Stomach (tissue), 9 donors: ENCODE results near the gene CXCL6. TPM values are rescaled to one million over a fixed set of nuclear protein-coding genes. Genes with fewer than 3 reads are reported as not detected.

Experiments
- DNase-seq, 2 donors: peaks; one replicate each; pipeline versions ENCODE4 v3.0.0 to v3.0.0-alpha.2; 2013 to 2019
- H3K27ac ChIP-seq, 5 donors: fragments of 200-600 bp in 4 of 5; sonication (generic) in 4 of 5; one replicate each; pipeline ENCODE4 v1.5.1; 2013 to 2019; ENCODE audit warnings: mild to moderate bottlenecking in 1 of 5, moderate library complexity in 1 of 5
- H3K27me3 ChIP-seq, 3 donors: fragments of 200-600 bp; sonication (generic); one replicate each; pipeline ENCODE4 v1.5.1; 2017 to 2019; ENCODE audit warnings: mixed run types in 1 of 3
- H3K36me3 ChIP-seq, 4 donors: fragments of 200-600 bp; sonication (generic); 1 replicate in 3 of 4; 2 replicates in 1 of 4; pipeline ENCODE4 v1.5.1; 2016 to 2019
- H3K4me1 ChIP-seq, 4 donors: fragments of 200-600 bp; sonication (generic); one replicate each; pipeline ENCODE4 v1.5.1; 2016 to 2019
- H3K4me3 ChIP-seq, 4 donors: fragments of 200-600 bp; sonication (generic) in 3 of 4; one replicate each; pipeline ENCODE4 v1.5.1; 2016 to 2019; ENCODE audit warnings: mild to moderate bottlenecking in 1 of 4
- H3K9me3 ChIP-seq, 4 donors: fragments of 200-600 bp; sonication (generic); one replicate each; pipeline ENCODE4 v1.5.1; 2016 to 2019
- CTCF ChIP-seq, 7 experiments: fragments of 450-650 bp in 4 of 7; fragments of 200-600 bp in 3 of 7; sonication (generic) in 3 of 7; IDR thresholded peaks; one replicate each; pipeline ENCODE4 v1.5.1; 2016 to 2019; ENCODE audit warnings: antibody characterized with exemption in 7 of 7, control low read depth in 2 of 7, mild to moderate bottlenecking in 1 of 7
- EP300 ChIP-seq: sonication (generic); formaldehyde crosslinking; IDR thresholded peaks from one replicate; pipeline ENCODE4 v1.6.1; 2017; ENCODE audit warnings: antibody characterized with exemption
- POLR2A ChIP-seq, 4 donors: fragments of 450-650 bp; IDR thresholded peaks; one replicate each; pipeline ENCODE4 v1.6.1; 2016; ENCODE audit warnings: antibody characterized with exemption in 4 of 4, control low read depth in 2 of 4, mild to moderate bottlenecking in 1 of 4, moderate library complexity in 1 of 4
- POLR2AphosphoS5 ChIP-seq, 3 donors: sonication (generic); formaldehyde crosslinking; IDR thresholded peaks; one replicate each; pipeline ENCODE4 v1.6.1; 2016; ENCODE audit warnings: antibody characterized with exemption in 3 of 3
- WGBS, 5 donors: extraction: QIAGEN DNeasy Blood & Tissue Kit in 3 of 5; methylation state at CpG; one replicate each; pipeline versions ENCODE4 v1.1.5 to v1.1.7; 2013 to 2018; 5-methylcytosine and 5-hydroxymethylcytosine counted together
- intact Hi-C: fragments of 100-400 bp; cut with DNase I; formaldehyde crosslinking; loops from one replicate; pipeline ENCODE4 v1.15.1; 2023; ENCODE audit warnings: low total_unique reads
- polyA plus RNA-seq, 3 donors: library from polyadenylated mRNA; stranded (reverse); fragments of 200-250 nt; gene quantifications; one replicate each; pipeline ENCODE4 v1.2.3, GENCODE V29; 2013
- total RNA-seq, 5 donors: library from RNA; depleted of rRNA; stranded (reverse); fragments of >200 nt; gene quantifications; one replicate each; pipeline versions ENCODE4 v1.1.0 to v1.2.3, GENCODE V29; 2014 to 2016
- donor health status: healthy with polysubstance abuse.
- donor health status: Bipolar disorder and iron deficiency.
- donor health status: healthy.

Gene CXCL6
- total and polyA plus RNA-seq, 8 donors, result 0.18 to 4.7 (median 2.1) TPM; not detected in 3

- 93 to 97% (median 94%) methylated on average over 1 of the region's 1 CpG for WGBS, 5 donors
- intact Hi-C loops, result no loop called here
- TF ChIP-seq POLR2AphosphoS5 (IDR thresholded peaks at IDR 0.05) (no peak), CTCF (IDR thresholded peaks at IDR 0.05) (no peak), POLR2A (IDR thresholded peaks at IDR 0.05) (no peak), EP300 (no peak)
Observed at GRCh38 chr4:73875401-73875800, 38.9 kb downstream of the CXCL6 start.

GRCh38 chr4:73883306-73883705 lies 46.8 kb downstream of the CXCL6 start:
- WGBS, 5 donors, result 73 to 86% (median 81%) methylated on average over 1 of the region's 1 CpG

More at GRCh38 chr4:73875401-73875800, 38.9 kb downstream of the CXCL6 start:
- Histone ChIP-seq H3K27me3 (peaks cover 0 to 9% (median 0%) of the 10 kb centered on the region in 3 donors), H3K9me3 (no peaks in the 10 kb centered on the region), H3K4me1 (no peaks in the 10 kb centered on the region), H3K36me3 (no peaks in the 10 kb centered on the region), H3K27ac (no peak overlapping the region), H3K4me3 (no peak overlapping the region)
- DNase-seq, result no peak

GRCh38 chr4:73885574-73886267 lies 49.2 kb downstream of the CXCL6 start:
- intact Hi-C loops, result no loop called here
- no peaks in the 10 kb centered on the region for H3K4me1 ChIP-seq
- no peak for TF ChIP-seq EP300
- no peak for TF ChIP-seq POLR2AphosphoS5 (IDR thresholded peaks at IDR 0.05)
- no peak for TF ChIP-seq CTCF (IDR thresholded peaks at IDR 0.05)
- no peak for TF ChIP-seq POLR2A (IDR thresholded peaks at IDR 0.05)
- H3K36me3 ChIP-seq, result no peaks in the 10 kb centered on the region
- H3K27ac ChIP-seq, result no peak overlapping the region
- 78 to 83% (median 80%) methylated on average over 4 of the region's 4 CpGs for WGBS, 5 donors
- no peak overlapping the region for H3K4me3 ChIP-seq
- no peaks in the 10 kb centered on the region for H3K9me3 ChIP-seq
- no peaks in the 10 kb centered on the region for H3K27me3 ChIP-seq
- no peak for DNase-seq

More at GRCh38 chr4:73883306-73883705, 46.8 kb downstream of the CXCL6 start:
- Histone ChIP-seq H3K27me3 (no peaks in the 10 kb centered on the region), H3K4me1 (no peaks in the 10 kb centered on the region), H3K9me3 (no peaks in the 10 kb centered on the region), H3K27ac (no peak overlapping the region), H3K36me3 (no peaks in the 10 kb centered on the region), H3K4me3 (no peak overlapping the region)
- DNase-seq, result no peak
- TF ChIP-seq CTCF (IDR thresholded peaks at IDR 0.05), result no peak
- intact Hi-C loops, result no loop called here

Other genes starting within 250 kb of the CXCL6 start
- 10 to 100 TPM in 3 of 5 donors, 1 to 10 TPM in 2; 5.5 to 51.8 (median 13.4) TPM for gene RASSF6, start 216.2 kb upstream of the CXCL6 start, total RNA-seq
- 10 to 100 TPM in 2 of 3 donors, 1 to 10 TPM in 1; 5.0 to 35.9 (median 13.7) TPM for gene RASSF6, start 216.2 kb upstream of the CXCL6 start, polyA plus RNA-seq
- gene CXCL8, start 96.1 kb upstream of the CXCL6 start, total RNA-seq, result 1 to 10 TPM in 3 of 5 donors, not detected in 2; 3.6 to 6.4 (median 5.9) TPM
- gene CXCL8, start 96.1 kb upstream of the CXCL6 start, polyA plus RNA-seq, result 100 to 1,000 TPM in 1 of 3 donors, 1 to 10 TPM in 2; 6.9 to 163 (median 9.9) TPM
- not detected for gene PF4V1, start 16.6 kb downstream of the CXCL6 start, total RNA-seq
- not detected for gene PF4V1, start 16.6 kb downstream of the CXCL6 start, polyA plus RNA-seq
- 10 to 100 TPM in 2 of 5 donors, 1 to 10 TPM in 3; 1.8 to 56.0 (median 2.3) TPM for gene CXCL1, start 32.7 kb downstream of the CXCL6 start, total RNA-seq
- 10 to 100 TPM; 33.6 to 62.1 (median 38.2) TPM for gene CXCL1, start 32.7 kb downstream of the CXCL6 start, polyA plus RNA-seq
- 1 to 10 TPM in 2 of 5 donors, not detected in 3; 1.4 to 5.8 TPM for gene PF4, start 145.3 kb downstream of the CXCL6 start, total RNA-seq
- gene PF4, start 145.3 kb downstream of the CXCL6 start, polyA plus RNA-seq, result 1 to 10 TPM in 2 of 3 donors, not detected in 1; 2.4 to 3.9 TPM
- gene PPBP, start 151.5 kb downstream of the CXCL6 start, total RNA-seq, result 1 to 10 TPM in 1 of 5 donors, not detected in 4; 6.6 TPM
- 1 to 10 TPM in 1 of 3 donors, not detected in 2; 2.4 TPM for gene PPBP, start 151.5 kb downstream of the CXCL6 start, polyA plus RNA-seq
- gene CXCL5, start 162.0 kb downstream of the CXCL6 start, total RNA-seq, result 10 to 100 TPM in 2 of 5 donors, 1 to 10 TPM in 2, not detected in 1; 1.3 to 40.1 (median 13.4) TPM
- gene CXCL5, start 162.0 kb downstream of the CXCL6 start, polyA plus RNA-seq, result 10 to 100 TPM in 1 of 3 donors, 1 to 10 TPM in 1, not detected in 1; 4.9 to 21.2 TPM
- gene CXCL3, start 202.0 kb downstream of the CXCL6 start, total RNA-seq, result 10 to 100 TPM in 2 of 5 donors, 1 to 10 TPM in 2, not detected in 1; 3.5 to 94.6 (median 25.2) TPM
- gene CXCL3, start 202.0 kb downstream of the CXCL6 start, polyA plus RNA-seq, result 10 to 100 TPM in 2 of 3 donors, 1 to 10 TPM in 1; 2.7 to 39.7 (median 18.5) TPM